Small intestine (tissue), 7 donors: ENCODE results near the gene KCNJ5. TPM values are rescaled to one million over a fixed set of nuclear protein-coding genes. Genes with fewer than 3 reads are reported as not detected.
A peak's percentile ranks its signal among the peaks of the same experiment; 100 is the strongest.

Source experiments
- DNase-seq, 2 donors: peaks; one replicate each; pipeline versions ENCODE4 v3.0.0 to v3.0.0-alpha.2; 2013
- FAIRE-seq: peaks from 2 replicates; lab custom pipeline; 2012; peaks lifted over from hg19 to GRCh38; lab: Jason Lieb, UNC
- H3K27ac ChIP-seq, 3 donors: one replicate each; pipeline ENCODE4 v1.5.1; 2013; ENCODE audit warnings: low read length in 2 of 3, mild to moderate bottlenecking in 2 of 3, control low read depth in 1 of 3, inconsistent platforms in 1 of 3, low read depth in 1 of 3, moderate library complexity in 1 of 3
- H3K27me3 ChIP-seq, 3 donors: one replicate each; pipeline ENCODE4 v1.6.1; 2013; ENCODE audit warnings: low read length in 3 of 3, inconsistent platforms in 1 of 3; ENCODE audit not compliant: control insufficient read depth in 3 of 3, insufficient read depth in 3 of 3
- H3K36me3 ChIP-seq, 3 donors: one replicate each; pipeline ENCODE4 v1.6.1; 2013; ENCODE audit warnings: low read length in 3 of 3, inconsistent platforms in 1 of 3, low read depth in 1 of 3, mild to moderate bottlenecking in 1 of 3, moderate library complexity in 1 of 3; ENCODE audit not compliant: control insufficient read depth in 3 of 3, insufficient read depth in 2 of 3
- H3K4me1 ChIP-seq, 3 donors: one replicate each; pipeline ENCODE4 v1.6.1; 2013; ENCODE audit warnings: low read length in 2 of 3, inconsistent platforms in 1 of 3, low read depth in 1 of 3, mild to moderate bottlenecking in 1 of 3, moderate library complexity in 1 of 3; ENCODE audit not compliant: control insufficient read depth in 3 of 3, insufficient read depth in 2 of 3
- H3K4me3 ChIP-seq, 3 donors: one replicate each; pipeline ENCODE4 v1.5.1; 2013; ENCODE audit warnings: low read length in 3 of 3, control low read depth in 1 of 3, inconsistent platforms in 1 of 3, low read depth in 1 of 3, mild to moderate bottlenecking in 1 of 3, moderate library complexity in 1 of 3
- H3K9me3 ChIP-seq, 2 donors: one replicate each; pipeline ENCODE4 v1.6.1; 2013; ENCODE audit warnings: low read depth in 1 of 2, low read length in 1 of 2; ENCODE audit not compliant: control insufficient read depth in 2 of 2, insufficient read depth in 1 of 2
- WGBS, 3 donors: extraction: QIAGEN DNeasy Blood & Tissue Kit; methylation state at CpG; one replicate each; pipeline ENCODE4 v1.1.7; 2013; 5-methylcytosine and 5-hydroxymethylcytosine counted together
- polyA plus RNA-seq, 4 donors: library from polyadenylated mRNA; stranded (reverse) in 3 of 4; unstranded in 1 of 4; fragments of 200-250 nt in 3 of 4; fragments of 120-200 nt in 1 of 4; gene quantifications; one replicate each; pipeline versions ENCODE4 v1.2.1 to v1.2.3, GENCODE V29; 2013
- donor health status: healthy with polysubstance abuse.
- donor health status: control.
- donor health status: control.
- donor health status: Bipolar disorder and iron deficiency.
- donor health status: healthy.

Gene KCNJ5
- polyA plus RNA-seq, 4 donors = 0.10 to 0.76 (median 0.54) TPM; not detected in 1

- Histone ChIP-seq H3K27me3 (peaks cover 0 to 2% (median 0%) of the 10 kb centered on the region in 3 donors), H3K36me3 (no peaks in the 10 kb centered on the region), H3K9me3 (no peaks in the 10 kb centered on the region), H3K4me1 (no peaks in the 10 kb centered on the region), H3K27ac (no peak overlapping the region), H3K4me3 (no peak overlapping the region)
- DNase-seq = no peak
- FAIRE-seq = no peak
- 78 to 91% (median 85%) methylated on average over 6 of the region's 6 CpGs for WGBS, 3 donors
Measured at GRCh38 chr11:128853559-128853958, 37.6 kb upstream of the KCNJ5 start.

- H3K4me3 ChIP-seq = no peak overlapping the region
- FAIRE-seq (no peak), DNase-seq (no peak)
- no peaks in the 10 kb centered on the region for H3K9me3 ChIP-seq
- no peak overlapping the region for H3K27ac ChIP-seq
- 46 to 78% (median 57%) methylated on average over 7 of the region's 7 CpGs for WGBS, 3 donors
- H3K27me3 ChIP-seq = peaks cover 0 to 7% (median 0%) of the 10 kb centered on the region in 3 donors
- no peaks in the 10 kb centered on the region for H3K4me1 ChIP-seq
- H3K36me3 ChIP-seq = no peaks in the 10 kb centered on the region
Measured at GRCh38 chr11:128854841-128855240, 36.3 kb upstream of the KCNJ5 start.

- FAIRE-seq = no peak
- DNase-seq = no peak
- Histone ChIP-seq H3K27me3 (peaks cover 0 to 7% (median 0%) of the 10 kb centered on the region in 3 donors), H3K4me3 (no peak overlapping the region), H3K27ac (no peak overlapping the region), H3K4me1 (no peaks in the 10 kb centered on the region), H3K36me3 (no peaks in the 10 kb centered on the region), H3K9me3 (no peaks in the 10 kb centered on the region)
- WGBS, 3 donors = 89 to 92% (median 89%) methylated on average over 6 of the region's 6 CpGs
Measured at GRCh38 chr11:128856241-128856640, 34.9 kb upstream of the KCNJ5 start.

- H3K27ac ChIP-seq = no peak overlapping the region
- no peaks in the 10 kb centered on the region for H3K4me1 ChIP-seq
- no peak overlapping the region for H3K4me3 ChIP-seq
- FAIRE-seq (no peak), DNase-seq (no peak)
- no peaks in the 10 kb centered on the region for H3K9me3 ChIP-seq
- WGBS, 3 donors = 59 to 83% (median 68%) methylated on average over 2 of the region's 2 CpGs
- no peaks in the 10 kb centered on the region for H3K36me3 ChIP-seq
- H3K27me3 ChIP-seq = peaks cover 0 to 7% (median 0%) of the 10 kb centered on the region in 3 donors
Measured at GRCh38 chr11:128857341-128857740, 33.8 kb upstream of the KCNJ5 start.

GRCh38 chr11:128859563-128860441, 31.4 kb upstream of the KCNJ5 start:
- no peak for FAIRE-seq
- H3K36me3 ChIP-seq = no peaks in the 10 kb centered on the region
- H3K27ac ChIP-seq = no peak overlapping the region
- no peak overlapping the region for H3K4me3 ChIP-seq
- DNase-seq = peak; percentile 59 to 69
- no peaks in the 10 kb centered on the region for H3K4me1 ChIP-seq
- H3K9me3 ChIP-seq = no peaks in the 10 kb centered on the region
- H3K27me3 ChIP-seq = peaks cover 0 to 7% (median 0%) of the 10 kb centered on the region in 3 donors
- WGBS, 3 donors = 18 to 29% (median 28%) methylated on average over 33 of the region's 33 CpGs

GRCh38 chr11:128860571-128861361, 30.4 kb upstream of the KCNJ5 start:
- H3K36me3 ChIP-seq = no peaks in the 10 kb centered on the region
- no peaks in the 10 kb centered on the region for H3K9me3 ChIP-seq
- H3K27me3 ChIP-seq = peaks cover 0 to 7% (median 0%) of the 10 kb centered on the region in 3 donors
- FAIRE-seq (no peak), DNase-seq (no peak)
- 88 to 93% (median 93%) methylated on average over 16 of the region's 16 CpGs for WGBS, 3 donors
- H3K27ac ChIP-seq = no peak overlapping the region
- no peaks in the 10 kb centered on the region for H3K4me1 ChIP-seq
- H3K4me3 ChIP-seq = no peak overlapping the region

GRCh38 chr11:128862406-128862805, 28.8 kb upstream of the KCNJ5 start:
- no peak for DNase-seq

GRCh38 chr11:128862908-128863660, 28.1 kb upstream of the KCNJ5 start:
- no peaks in the 10 kb centered on the region for H3K9me3 ChIP-seq
- H3K4me3 ChIP-seq = no peak overlapping the region
- no peak for DNase-seq
- 61 to 72% (median 61%) methylated on average over 4 of the region's 4 CpGs for WGBS, 3 donors
- no peaks in the 10 kb centered on the region for H3K4me1 ChIP-seq
- FAIRE-seq = no peak
- H3K36me3 ChIP-seq = no peaks in the 10 kb centered on the region
- H3K27me3 ChIP-seq = peaks cover 0 to 5% (median 0%) of the 10 kb centered on the region in 3 donors
- H3K27ac ChIP-seq = no peak overlapping the region

More at GRCh38 chr11:128862406-128862805, 28.8 kb upstream of the KCNJ5 start:
- H3K27ac ChIP-seq = no peak overlapping the region
- no peak overlapping the region for H3K4me3 ChIP-seq
- FAIRE-seq = no peak
- H3K36me3 ChIP-seq = no peaks in the 10 kb centered on the region
- no peaks in the 10 kb centered on the region for H3K4me1 ChIP-seq
- H3K9me3 ChIP-seq = no peaks in the 10 kb centered on the region
- H3K27me3 ChIP-seq = peaks cover 0 to 5% (median 0%) of the 10 kb centered on the region in 3 donors
- 85 to 89% (median 86%) methylated on average over 9 of the region's 9 CpGs for WGBS, 3 donors
